ENCODE results near the gene CLMN.
"Not testable (repeated sequence)": the region's sequence is repeated elsewhere in the genome, so short reads cannot be mapped to it uniquely, and the experiment has no call there.

Gene CLMN

GRCh38 chr14:95156161-95157047 is 163.3 kb downstream of the CLMN start:
- DNase-seq = no peak

GRCh38 chr14:95155045-95155444 is 164.7 kb downstream of the CLMN start:
- DNase-seq = no peak

GRCh38 chr14:95153866-95154265 is 165.8 kb downstream of the CLMN start:
- no peak for DNase-seq

GRCh38 chr14:95151561-95151960 is 168.1 kb downstream of the CLMN start:
- no peak for DNase-seq

- no peak for DNase-seq
Measured at GRCh38 chr14:95150910-95151309, 168.8 kb downstream of the CLMN start.

GRCh38 chr14:95149441-95149840 is 170.3 kb downstream of the CLMN start:
- no peak for DNase-seq

GRCh38 chr14:95147597-95147996 is 172.1 kb downstream of the CLMN start:
- no peak for DNase-seq

- no peak for DNase-seq
Measured at GRCh38 chr14:95146079-95146771, 173.5 kb downstream of the CLMN start.

GRCh38 chr14:95144849-95145248 is 174.9 kb downstream of the CLMN start:
- no peak for DNase-seq

GRCh38 chr14:95143808-95144620 is 175.7 kb downstream of the CLMN start:
- DNase-seq = no peak

GRCh38 chr14:95142208-95142607 is 177.5 kb downstream of the CLMN start:
- DNase-seq = no peak

GRCh38 chr14:95141684-95142083 is 178.0 kb downstream of the CLMN start:
- DNase-seq = no peak

GRCh38 chr14:95140060-95140858 is 179.4 kb downstream of the CLMN start:
- no peak for DNase-seq

- DNase-seq = no peak
Measured at GRCh38 chr14:95138876-95139275, 180.8 kb downstream of the CLMN start.

GRCh38 chr14:95138455-95138854 is 181.3 kb downstream of the CLMN start:
- not testable (repeated sequence) for DNase-seq

GRCh38 chr14:95137804-95138167 is 181.9 kb downstream of the CLMN start:
- DNase-seq = no peak

GRCh38 chr14:95137164-95137803 is 182.4 kb downstream of the CLMN start:
- no peak for DNase-seq

- no peak for DNase-seq
Measured at GRCh38 chr14:95136631-95137030, 183.1 kb downstream of the CLMN start.

- no peak for DNase-seq
Measured at GRCh38 chr14:95134304-95134933, 185.3 kb downstream of the CLMN start.

GRCh38 chr14:95133282-95133681 is 186.4 kb downstream of the CLMN start:
- no peak for DNase-seq

GRCh38 chr14:95132760-95133159 is 186.9 kb downstream of the CLMN start:
- DNase-seq = no peak

All from NCI-H2029 treated with DMSO at 0.1 percent for 48 hours (cell line).